Activated B cell treated with CpG ODN at 0.5 μM for 24 hours (primary cell): ENCODE results near the gene DDX46. TPM values are rescaled to one million over a fixed set of nuclear protein-coding genes. Genes with fewer than 3 reads are reported as not detected.
"Not testable (repeated sequence)": the region's sequence is repeated elsewhere in the genome, so short reads cannot be mapped to it uniquely, and the experiment has no call there.

Experiments
- ATAC-seq: fragments of 200-7000 bp; cut with Tn5 transposase; one replicate; pipeline ENCODE4 v1.10.0; 2021; ENCODE audit warnings: low read depth, mild to moderate bottlenecking, moderate library complexity
- CTCF ChIA-PET: fragments of 350-600 bp; sonication (Branson Sonifier 250); formaldehyde crosslinking; loops from one replicate; lab custom pipeline; 2021; ENCODE audit warnings: antibody characterized with exemption; lab: Charles Lee
- POLR2A ChIA-PET: fragments of 350-600 bp; sonication (Branson Sonifier 250); formaldehyde crosslinking; loops from one replicate; lab custom pipeline; 2021; ENCODE audit warnings: antibody characterized with exemption; lab: Charles Lee
- DNase-seq: peaks from one replicate; pipeline ENCODE4 v3.0.0; 2022
- H3K27ac Mint-ChIP-seq: one replicate; pipeline ENCODE4 v1.8.0; 2020; ENCODE audit warnings: mixed read lengths
- H3K27me3 Mint-ChIP-seq: one replicate; pipeline ENCODE4 v1.8.0; 2021; ENCODE audit warnings: mixed read lengths
- H3K36me3 Mint-ChIP-seq: one replicate; pipeline ENCODE4 v1.8.0; 2021; ENCODE audit warnings: low read depth, mixed read lengths
- H3K4me1 Mint-ChIP-seq: one replicate; pipeline ENCODE4 v1.8.0; 2021; ENCODE audit warnings: mixed read lengths
- H3K4me3 Mint-ChIP-seq: one replicate; pipeline ENCODE4 v1.8.0; 2020; ENCODE audit warnings: mild to moderate bottlenecking, mixed read lengths
- H3K9me3 Mint-ChIP-seq: one replicate; pipeline ENCODE4 v1.8.0; 2020; ENCODE audit warnings: mixed read lengths
- CTCF ChIP-seq: fragments of 200-600 bp; IDR thresholded peaks from one replicate; pipeline ENCODE4 v1.8.0; 2022; ENCODE audit warnings: antibody characterized with exemption, mild to moderate bottlenecking
- intact Hi-C: fragments of 100-400 bp; cut with micrococcal nuclease; formaldehyde crosslinking; loops from one replicate; pipeline ENCODE4 v1.15.1; 2024
- total RNA-seq: library from RNA; stranded (reverse); gene quantifications from 2 replicates; pipeline ENCODE4 v1.2.3, GENCODE V29; 2022

Gene DDX46
- total RNA-seq, 1 donor from 2014 or later: 74.1 TPM

GRCh38 chr5:134846641-134846960 lies 88.0 kb downstream of the DDX46 start:
- ATAC-seq (no peak), DNase-seq (no peak)
- CTCF ChIA-PET: interaction anchor here (2.2 kb wide), 1 partner anchor 58 kb away, joined by 6 read pairs; the partner anchor contains the start of gene PCBD2
- intact Hi-C loops: loop anchor here (2.0 to 10.0 kb wide), 3 partner anchors 34 to 476 kb away; partner anchors contain the start of gene UBE2B
- POLR2A ChIA-PET: interaction anchor here (1.1 to 1.4 kb wide), 3 partner anchors 28 to 77 kb away, joined by 3 to 16 read pairs (median 12); partner anchors contain the start of genes PCBD2 and TXNDC15
- peaks cover 16% of the 10 kb centered on the region for H3K36me3 Mint-ChIP-seq
- peak overlapping the region; percentile 95 for H3K27ac Mint-ChIP-seq
- H3K4me3 Mint-ChIP-seq: peak overlapping the region; percentile 83
- peaks cover 31% of the 10 kb centered on the region for H3K4me1 Mint-ChIP-seq
- H3K9me3 Mint-ChIP-seq: no peaks in the 10 kb centered on the region
- TF ChIP-seq CTCF: no peak
- H3K27me3 Mint-ChIP-seq: no peaks in the 10 kb centered on the region

DNA sequence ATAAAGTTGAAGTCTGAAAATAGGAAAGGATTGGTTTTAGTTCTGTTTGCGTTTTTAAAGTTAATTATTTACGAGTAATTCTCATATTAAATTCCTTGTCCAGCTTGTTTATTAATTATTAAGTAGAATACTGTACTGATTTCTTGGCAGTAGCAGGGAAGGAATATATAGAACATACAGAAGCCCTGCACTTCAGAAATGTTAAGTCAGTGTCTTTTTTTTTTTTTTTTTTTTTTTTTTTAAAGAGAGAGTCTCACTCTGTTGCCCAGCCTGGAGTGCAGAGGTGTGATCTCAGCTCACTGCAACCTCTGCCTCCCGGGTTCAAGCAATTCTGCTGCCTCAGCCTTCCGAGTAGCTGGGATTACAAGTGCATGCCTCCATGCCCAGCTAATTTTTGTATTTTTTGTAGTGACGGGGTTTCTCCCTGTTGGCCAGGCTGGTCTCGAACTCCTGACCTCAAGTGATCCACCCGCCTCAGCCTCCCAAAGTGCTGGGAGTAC lies 90.9 kb downstream of the DDX46 start:
- POLR2A ChIA-PET: interaction anchor here (0.8 to 2.0 kb wide), 2 partner anchors 24 to 56 kb away, joined by 4 to 22 read pairs; partner anchors contain the start of gene TXNDC15
- not testable (repeated sequence) for H3K27me3 Mint-ChIP-seq, H3K9me3 Mint-ChIP-seq, H3K27ac Mint-ChIP-seq, ATAC-seq, DNase-seq, H3K4me3 Mint-ChIP-seq
- CTCF ChIA-PET: interaction anchor here (1.2 kb wide), 1 partner anchor 53 kb away, joined by 3 read pairs; no protein-coding TSS in a partner anchor
- peaks cover 36% of the 10 kb centered on the region for H3K36me3 Mint-ChIP-seq
- intact Hi-C loops: loop anchor here (5.0 to 10.0 kb wide), 2 partner anchors 37 to 305 kb away; no protein-coding TSS in a partner anchor
- peaks cover 34% of the 10 kb centered on the region for H3K4me1 Mint-ChIP-seq

GRCh38 chr5:134851307-134851923 lies 92.8 kb downstream of the DDX46 start:
- ChIA-PET CTCF (interaction anchor here (0.7 to 1.1 kb wide), 2 partner anchors 53 to 163 kb away, joined by 3 read pairs; partner anchors contain the start of gene PCBD2), POLR2A (no interaction called here)
- DNase-seq (no peak), ATAC-seq (no peak)
- no peaks in the 10 kb centered on the region for H3K9me3 Mint-ChIP-seq
- TF ChIP-seq CTCF: no peak
- peak overlapping the region; percentile 18 for H3K27ac Mint-ChIP-seq
- intact Hi-C loops: no loop called here
- H3K4me1 Mint-ChIP-seq: peaks cover 25% of the 10 kb centered on the region
- H3K27me3 Mint-ChIP-seq: no peaks in the 10 kb centered on the region
- H3K4me3 Mint-ChIP-seq: no peak overlapping the region
- peaks cover 47% of the 10 kb centered on the region for H3K36me3 Mint-ChIP-seq

GRCh38 chr5:134856465-134856864 lies 97.9 kb downstream of the DDX46 start:
- H3K9me3 Mint-ChIP-seq: not testable (repeated sequence)

GRCh38 chr5:134857401-134857800 lies 98.8 kb downstream of the DDX46 start:
- ChIA-PET CTCF (no interaction called here), POLR2A (interaction anchor here (1.2 kb wide), 1 partner anchor 12 kb away, joined by 5 read pairs; the partner anchor contains the start of gene C5orf24)
- ATAC-seq (no peak), DNase-seq (no peak)
- H3K4me1 Mint-ChIP-seq: peaks cover 5% of the 10 kb centered on the region
- H3K27ac Mint-ChIP-seq: no peak overlapping the region
- TF ChIP-seq CTCF: no peak
- no peaks in the 10 kb centered on the region for H3K27me3 Mint-ChIP-seq
- H3K36me3 Mint-ChIP-seq: peaks cover 45% of the 10 kb centered on the region
- intact Hi-C loops: no loop called here
- H3K9me3 Mint-ChIP-seq: no peaks in the 10 kb centered on the region
- H3K4me3 Mint-ChIP-seq: no peak overlapping the region

More at GRCh38 chr5:134856465-134856864, 97.9 kb downstream of the DDX46 start:
- H3K27me3 Mint-ChIP-seq, POLR2A ChIA-PET, DNase-seq, H3K4me3 Mint-ChIP-seq, H3K27ac Mint-ChIP-seq, ATAC-seq, intact Hi-C loops, H3K4me1 Mint-ChIP-seq, CTCF ChIA-PET: not testable (repeated sequence)
- peaks cover 54% of the 10 kb centered on the region for H3K36me3 Mint-ChIP-seq

GRCh38 chr5:134864707-134865106 lies 106.1 kb downstream of the DDX46 start:
- no peak for TF ChIP-seq CTCF
- no peaks in the 10 kb centered on the region for H3K27me3 Mint-ChIP-seq
- ChIA-PET CTCF (no interaction called here), POLR2A (interaction anchor here (0.8 to 1.4 kb wide), 2 partner anchors 9 to 106 kb away, joined by 3 to 4 read pairs; partner anchors contain the start of genes DDX46 and TXNDC15)
- H3K4me3 Mint-ChIP-seq: no peak overlapping the region
- H3K4me1 Mint-ChIP-seq: no peaks in the 10 kb centered on the region
- peaks cover 4% of the 10 kb centered on the region for H3K36me3 Mint-ChIP-seq
- DNase-seq (no peak), ATAC-seq (no peak)
- H3K9me3 Mint-ChIP-seq: no peaks in the 10 kb centered on the region
- intact Hi-C loops: no loop called here
- no peak overlapping the region for H3K27ac Mint-ChIP-seq
